Liver (tissue), 9 donors: ENCODE results near the gene MC2R. TPM values are rescaled to one million over a fixed set of nuclear protein-coding genes. Genes with fewer than 3 reads are reported as not detected.

ENCODE experiments used
- DNase-seq: peaks from one replicate; pipeline ENCODE4 v3.0.0-alpha.2; 2017; ENCODE audit warnings: low spot score
- H3K27ac ChIP-seq, 2 donors: one replicate each; pipeline ENCODE4 v1.7.0; 2013; ENCODE audit warnings: inconsistent platforms in 2 of 2, low read length in 2 of 2, control low read depth in 1 of 2, low read depth in 1 of 2, mild to moderate bottlenecking in 1 of 2
- H3K27me3 ChIP-seq, 4 donors: one replicate each; pipeline versions ENCODE4 v1.6.1 to v1.7.0; 2013; ENCODE audit warnings: low read length in 3 of 4, inconsistent platforms in 1 of 4, mild to moderate bottlenecking in 1 of 4, moderate library complexity in 1 of 4; ENCODE audit not compliant: control insufficient read depth in 4 of 4, insufficient read depth in 4 of 4
- H3K36me3 ChIP-seq, 4 donors: one replicate each; pipeline versions ENCODE4 v1.6.1 to v1.7.0; 2013; ENCODE audit warnings: low read length in 3 of 4, mild to moderate bottlenecking in 3 of 4, low read depth in 1 of 4, moderate library complexity in 1 of 4; ENCODE audit not compliant: control insufficient read depth in 4 of 4, insufficient read depth in 3 of 4
- H3K4me1 ChIP-seq, 4 donors: one replicate each; pipeline versions ENCODE4 v1.6.1 to v1.7.0; 2013; ENCODE audit warnings: low read length in 3 of 4, mild to moderate bottlenecking in 3 of 4, moderate library complexity in 1 of 4; ENCODE audit not compliant: control insufficient read depth in 4 of 4, insufficient read depth in 4 of 4
- H3K4me3 ChIP-seq, 3 donors: one replicate each; pipeline versions ENCODE4 v1.6.1 to v1.7.0; 2013; ENCODE audit warnings: low read length in 3 of 3, control low read depth in 1 of 3, low read depth in 1 of 3, mild to moderate bottlenecking in 1 of 3
- H3K9ac ChIP-seq, 2 donors: one replicate each; pipeline ENCODE4 v1.7.0; 2013; ENCODE audit warnings: low read length in 2 of 2, mild to moderate bottlenecking in 2 of 2, moderate library complexity in 2 of 2, control low read depth in 1 of 2, low read depth in 1 of 2
- H3K9me3 ChIP-seq, 4 donors: one replicate each; pipeline versions ENCODE4 v1.6.1 to v1.7.0; 2013; ENCODE audit warnings: low read length in 3 of 4; ENCODE audit not compliant: control insufficient read depth in 4 of 4
- ATF3 ChIP-seq: IDR thresholded peaks from 2 replicates; pipeline ENCODE4 v1.6.1; 2016; ENCODE audit warnings: antibody characterized with exemption
- EGR1 ChIP-seq, 2 donors: IDR thresholded peaks; 2 replicates each; pipeline ENCODE4 v1.6.1; 2016 to 2018; ENCODE audit warnings: antibody characterized with exemption in 2 of 2, low read depth in 2 of 2
- FOXA2 ChIP-seq: IDR thresholded peaks from 2 replicates; pipeline ENCODE4 v1.6.1; 2016; ENCODE audit warnings: antibody characterized with exemption
- GABPA ChIP-seq, 2 donors: IDR thresholded peaks in 1 of 2; conservative IDR thresholded peaks in 1 of 2; 2 replicates each; pipeline ENCODE4 v1.6.1; 2016; ENCODE audit warnings: antibody characterized with exemption in 2 of 2, mild to moderate bottlenecking in 1 of 2, moderate library complexity in 1 of 2
- HNF4A ChIP-seq, 2 donors: conservative IDR thresholded peaks; 2 replicates each; pipeline ENCODE4 v1.6.1; 2016; ENCODE audit warnings: antibody characterized with exemption in 2 of 2, mild to moderate bottlenecking in 2 of 2
- HNF4G ChIP-seq: IDR thresholded peaks from 2 replicates; pipeline ENCODE4 v1.6.1; 2016; ENCODE audit warnings: antibody characterized with exemption
- MAX ChIP-seq: IDR thresholded peaks from 2 replicates; pipeline ENCODE4 v1.6.1; 2016; ENCODE audit warnings: antibody characterized with exemption
- NR2F2 ChIP-seq: IDR thresholded peaks from 2 replicates; pipeline ENCODE4 v1.6.1; 2016; ENCODE audit warnings: antibody characterized with exemption
- RXRA ChIP-seq, 2 donors: IDR thresholded peaks; 2 replicates each; pipeline ENCODE4 v1.6.1; 2017 to 2018; ENCODE audit warnings: antibody characterized with exemption in 2 of 2, mild to moderate bottlenecking in 1 of 2
- SP1 ChIP-seq: IDR thresholded peaks from 2 replicates; pipeline ENCODE4 v1.6.1; 2018; ENCODE audit warnings: antibody characterized with exemption, mild to moderate bottlenecking
- WGBS: extraction: QIAGEN DNeasy Blood & Tissue Kit; methylation state at CpG from one replicate; pipeline ENCODE4 v1.1.7; 2013; 5-methylcytosine and 5-hydroxymethylcytosine counted together
- polyA plus RNA-seq, 2 donors: library from polyadenylated mRNA; stranded (reverse) in 1 of 2; unstranded in 1 of 2; fragments of 200-250 nt in 1 of 2; fragments of >200 nt in 1 of 2; fragmentation: Nextera tagmentation in 1 of 2; extraction: Ambion mirVana in 1 of 2; gene quantifications; one replicate each; pipeline versions ENCODE4 v1.2.1 to v1.2.3, GENCODE V29; 2013 to 2015
- total RNA-seq, 2 donors: library from RNA; depleted of rRNA; stranded (reverse); fragments of >200 nt; gene quantifications; one replicate each; pipeline ENCODE4 v1.2.3, GENCODE V29; 2014
- TF ChIP-seq, protein P1 (sequence below): fragments of 150-350 bp; IDR thresholded peaks from 2 replicates; pipeline ENCODE4 v1.5.1; 2017; ENCODE audit warnings: improper control_type of control experiment, low read depth, low read length; ENCODE audit not compliant: missing input control
- TF ChIP-seq, protein P2 (sequence below): IDR thresholded peaks from 2 replicates; pipeline ENCODE4 v1.6.1; 2016; ENCODE audit warnings: antibody characterized with exemption, mild to moderate bottlenecking
- TF ChIP-seq, protein P3 (sequence below): IDR thresholded peaks from 2 replicates; pipeline ENCODE4 v1.6.1; 2016; ENCODE audit warnings: antibody characterized with exemption
- donor health status: healthy.
- donor health status: healthy.
- donor health status: healthy.
- donor health status: healthy.
- donor health status: healthy.

The MC2R gene
- total and polyA plus RNA-seq, 4 donors: not detected

DNA sequence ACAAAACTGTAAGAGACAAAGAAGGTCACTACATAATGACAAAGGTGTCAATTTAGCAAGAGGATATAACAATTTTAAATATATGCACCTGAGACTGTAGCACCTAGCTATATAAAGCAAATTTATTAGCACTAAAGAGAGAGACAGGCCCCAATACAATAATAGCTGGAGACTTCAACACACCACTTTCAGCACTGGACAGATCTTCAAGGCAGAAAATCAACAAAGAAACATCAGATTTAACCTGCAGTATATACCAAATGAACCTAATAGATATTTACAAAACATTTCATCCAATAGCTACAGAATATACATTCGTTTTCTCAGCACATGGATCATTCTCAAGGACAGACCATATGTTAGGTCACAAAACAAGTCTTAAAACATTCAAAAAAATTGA lies 14.7 kb downstream of the MC2R start:
- H3K9me3 ChIP-seq: peaks cover 0 to 3% (median 0%) of the 10 kb centered on the region in 4 donors
- H3K4me1 ChIP-seq: no peaks in the 10 kb centered on the region

More for the DNA sequence above, 14.7 kb downstream of the MC2R start:
- Histone ChIP-seq H3K27me3 (no peaks in the 10 kb centered on the region), H3K9ac (no peak overlapping the region), H3K4me3 (no peak overlapping the region), H3K27ac (no peak overlapping the region), H3K36me3 (no peaks in the 10 kb centered on the region)
- TF ChIP-seq HNF4A (conservative IDR thresholded peaks at IDR 0.05) (no peak), HNF4G (no peak), ATF3 (no peak), RXRA (IDR thresholded peaks at IDR 0.05) (no peak), FOXA2 (no peak), EGR1 (IDR thresholded peaks at IDR 0.05; ENCODE audit: low read depth in 2 of 2) (no peak), SP1 (no peak), MAX (no peak), NR2F2 (no peak), GABPA (IDR thresholded peaks at IDR 0.05 in 1 of 2, conservative IDR thresholded peaks at IDR 0.05 in 1 of 2) (no peak)
- TF ChIP-seq, protein P1, sequence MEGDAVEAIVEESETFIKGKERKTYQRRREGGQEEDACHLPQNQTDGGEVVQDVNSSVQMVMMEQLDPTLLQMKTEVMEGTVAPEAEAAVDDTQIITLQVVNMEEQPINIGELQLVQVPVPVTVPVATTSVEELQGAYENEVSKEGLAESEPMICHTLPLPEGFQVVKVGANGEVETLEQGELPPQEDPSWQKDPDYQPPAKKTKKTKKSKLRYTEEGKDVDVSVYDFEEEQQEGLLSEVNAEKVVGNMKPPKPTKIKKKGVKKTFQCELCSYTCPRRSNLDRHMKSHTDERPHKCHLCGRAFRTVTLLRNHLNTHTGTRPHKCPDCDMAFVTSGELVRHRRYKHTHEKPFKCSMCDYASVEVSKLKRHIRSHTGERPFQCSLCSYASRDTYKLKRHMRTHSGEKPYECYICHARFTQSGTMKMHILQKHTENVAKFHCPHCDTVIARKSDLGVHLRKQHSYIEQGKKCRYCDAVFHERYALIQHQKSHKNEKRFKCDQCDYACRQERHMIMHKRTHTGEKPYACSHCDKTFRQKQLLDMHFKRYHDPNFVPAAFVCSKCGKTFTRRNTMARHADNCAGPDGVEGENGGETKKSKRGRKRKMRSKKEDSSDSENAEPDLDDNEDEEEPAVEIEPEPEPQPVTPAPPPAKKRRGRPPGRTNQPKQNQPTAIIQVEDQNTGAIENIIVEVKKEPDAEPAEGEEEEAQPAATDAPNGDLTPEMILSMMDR: no peak
- TF ChIP-seq, protein P2, sequence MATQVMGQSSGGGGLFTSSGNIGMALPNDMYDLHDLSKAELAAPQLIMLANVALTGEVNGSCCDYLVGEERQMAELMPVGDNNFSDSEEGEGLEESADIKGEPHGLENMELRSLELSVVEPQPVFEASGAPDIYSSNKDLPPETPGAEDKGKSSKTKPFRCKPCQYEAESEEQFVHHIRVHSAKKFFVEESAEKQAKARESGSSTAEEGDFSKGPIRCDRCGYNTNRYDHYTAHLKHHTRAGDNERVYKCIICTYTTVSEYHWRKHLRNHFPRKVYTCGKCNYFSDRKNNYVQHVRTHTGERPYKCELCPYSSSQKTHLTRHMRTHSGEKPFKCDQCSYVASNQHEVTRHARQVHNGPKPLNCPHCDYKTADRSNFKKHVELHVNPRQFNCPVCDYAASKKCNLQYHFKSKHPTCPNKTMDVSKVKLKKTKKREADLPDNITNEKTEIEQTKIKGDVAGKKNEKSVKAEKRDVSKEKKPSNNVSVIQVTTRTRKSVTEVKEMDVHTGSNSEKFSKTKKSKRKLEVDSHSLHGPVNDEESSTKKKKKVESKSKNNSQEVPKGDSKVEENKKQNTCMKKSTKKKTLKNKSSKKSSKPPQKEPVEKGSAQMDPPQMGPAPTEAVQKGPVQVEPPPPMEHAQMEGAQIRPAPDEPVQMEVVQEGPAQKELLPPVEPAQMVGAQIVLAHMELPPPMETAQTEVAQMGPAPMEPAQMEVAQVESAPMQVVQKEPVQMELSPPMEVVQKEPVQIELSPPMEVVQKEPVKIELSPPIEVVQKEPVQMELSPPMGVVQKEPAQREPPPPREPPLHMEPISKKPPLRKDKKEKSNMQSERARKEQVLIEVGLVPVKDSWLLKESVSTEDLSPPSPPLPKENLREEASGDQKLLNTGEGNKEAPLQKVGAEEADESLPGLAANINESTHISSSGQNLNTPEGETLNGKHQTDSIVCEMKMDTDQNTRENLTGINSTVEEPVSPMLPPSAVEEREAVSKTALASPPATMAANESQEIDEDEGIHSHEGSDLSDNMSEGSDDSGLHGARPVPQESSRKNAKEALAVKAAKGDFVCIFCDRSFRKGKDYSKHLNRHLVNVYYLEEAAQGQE: no peak
- TF ChIP-seq, protein P3, sequence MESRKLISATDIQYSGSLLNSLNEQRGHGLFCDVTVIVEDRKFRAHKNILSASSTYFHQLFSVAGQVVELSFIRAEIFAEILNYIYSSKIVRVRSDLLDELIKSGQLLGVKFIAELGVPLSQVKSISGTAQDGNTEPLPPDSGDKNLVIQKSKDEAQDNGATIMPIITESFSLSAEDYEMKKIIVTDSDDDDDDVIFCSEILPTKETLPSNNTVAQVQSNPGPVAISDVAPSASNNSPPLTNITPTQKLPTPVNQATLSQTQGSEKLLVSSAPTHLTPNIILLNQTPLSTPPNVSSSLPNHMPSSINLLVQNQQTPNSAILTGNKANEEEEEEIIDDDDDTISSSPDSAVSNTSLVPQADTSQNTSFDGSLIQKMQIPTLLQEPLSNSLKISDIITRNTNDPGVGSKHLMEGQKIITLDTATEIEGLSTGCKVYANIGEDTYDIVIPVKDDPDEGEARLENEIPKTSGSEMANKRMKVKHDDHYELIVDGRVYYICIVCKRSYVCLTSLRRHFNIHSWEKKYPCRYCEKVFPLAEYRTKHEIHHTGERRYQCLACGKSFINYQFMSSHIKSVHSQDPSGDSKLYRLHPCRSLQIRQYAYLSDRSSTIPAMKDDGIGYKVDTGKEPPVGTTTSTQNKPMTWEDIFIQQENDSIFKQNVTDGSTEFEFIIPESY: no peak
- DNase-seq: no peak
- WGBS: 22% methylated on average over 1 of the region's 1 CpG
